ENCODE data around the gene ASS1.

The ASS1 gene

GRCh38 chr9:130536701-130537107 is 91.9 kb downstream of the ASS1 start:
- no peak for DNase-seq (ENCODE audit: low read depth)

GRCh38 chr9:130537346-130538050 is 92.7 kb downstream of the ASS1 start:
- no peak for DNase-seq (ENCODE audit: low read depth)

GRCh38 chr9:130539420-130540223 is 94.9 kb downstream of the ASS1 start:
- DNase-seq (ENCODE audit: low read depth) = no peak

DNA sequence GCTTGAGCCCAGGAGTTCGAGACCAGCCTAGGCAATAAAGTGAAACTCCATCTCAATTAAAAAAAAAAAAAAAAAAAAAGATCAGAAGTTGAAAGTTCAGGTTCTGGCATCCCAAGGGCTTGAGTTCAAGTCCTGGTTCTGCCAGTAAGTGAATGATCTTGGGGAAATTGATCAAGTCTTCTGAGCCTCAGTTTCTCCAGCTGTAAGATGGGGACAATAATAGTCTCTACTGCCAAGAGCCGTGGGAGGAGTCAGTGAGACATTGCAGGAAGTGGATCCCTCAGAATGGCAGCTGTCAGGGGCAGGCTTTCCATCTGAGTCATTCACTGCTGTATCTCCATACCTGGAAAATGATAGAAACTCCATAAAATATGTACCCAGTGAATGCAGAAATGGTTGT is 96.8 kb downstream of the ASS1 start:
- DNase-seq (ENCODE audit: low read depth) = no peak

GRCh38 chr9:130542038-130542437 is 97.3 kb downstream of the ASS1 start:
- DNase-seq (ENCODE audit: low read depth) = no peak

DNA sequence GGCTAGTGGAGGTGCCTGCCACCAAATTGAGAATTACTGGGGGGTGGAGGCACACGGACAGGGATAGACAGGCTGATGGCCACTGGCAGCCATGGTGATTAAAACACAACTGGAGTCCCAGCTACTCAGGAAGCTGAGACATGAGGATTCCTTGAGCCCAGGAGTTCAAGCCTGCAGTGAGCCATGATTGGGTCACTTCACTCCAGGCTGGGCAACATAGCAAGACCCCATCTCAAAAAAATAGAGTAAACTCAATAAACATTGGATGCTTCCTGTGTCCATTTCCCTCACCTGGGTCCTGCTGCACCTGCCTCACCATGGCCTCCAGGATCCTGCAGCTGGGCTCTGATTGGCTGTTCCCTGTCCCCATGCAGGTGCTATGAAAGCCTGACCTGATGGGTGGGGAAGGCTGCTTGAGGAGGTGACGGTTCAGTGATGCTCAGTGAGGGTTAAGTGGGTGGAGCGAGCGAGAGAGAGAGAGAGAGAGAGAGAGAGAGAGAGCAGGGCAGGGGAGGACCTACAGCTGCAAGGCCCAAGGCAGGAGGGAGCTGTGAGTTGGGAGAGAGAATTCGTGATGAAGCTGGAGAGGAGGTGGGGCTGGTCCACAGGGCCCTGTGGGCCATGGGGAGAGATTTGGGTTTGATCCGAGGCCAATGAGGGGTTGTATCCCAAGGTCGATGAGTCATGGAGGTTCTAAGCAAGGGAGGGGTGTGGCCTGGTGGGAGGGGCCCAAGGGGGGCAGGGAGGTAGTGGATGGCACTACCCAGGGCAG is 97.9 kb downstream of the ASS1 start:
- DNase-seq (ENCODE audit: low read depth) = no peak

GRCh38 chr9:130543368-130543767 is 98.6 kb downstream of the ASS1 start:
- no peak for DNase-seq (ENCODE audit: low read depth)

- DNase-seq (ENCODE audit: low read depth) = no peak
These were observed 99.1 kb downstream of the ASS1 start for GRCh38 chr9:130543859-130544258.

GRCh38 chr9:130544364-130544763 is 99.6 kb downstream of the ASS1 start:
- no peak for DNase-seq (ENCODE audit: low read depth)

DNA sequence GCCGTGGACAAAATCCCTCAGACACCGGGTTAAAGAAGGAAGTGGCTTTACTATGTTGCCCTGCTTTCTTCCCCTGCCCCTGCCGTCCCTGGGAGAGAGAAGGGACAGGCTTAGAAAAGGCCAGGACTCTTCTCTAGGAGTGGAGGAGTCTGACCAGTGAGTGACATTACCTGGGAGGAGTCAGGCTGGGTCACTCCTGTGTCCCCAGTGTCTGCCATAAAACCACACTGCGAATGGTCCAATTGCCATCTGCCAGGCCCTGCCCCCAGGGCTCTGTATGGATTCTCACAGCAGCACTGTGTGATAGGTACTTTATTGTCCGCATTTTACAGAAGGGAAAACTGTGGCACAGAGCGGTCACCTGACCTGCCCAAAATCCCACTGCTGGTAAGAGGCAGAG is 103.3 kb downstream of the ASS1 start:
- DNase-seq (ENCODE audit: low read depth) = no peak

- no peak for DNase-seq (ENCODE audit: low read depth)
These were observed 104.5 kb downstream of the ASS1 start for GRCh38 chr9:130549093-130549735.
